ENCODE measurements around the gene THSD7A.

The THSD7A gene

DNA sequence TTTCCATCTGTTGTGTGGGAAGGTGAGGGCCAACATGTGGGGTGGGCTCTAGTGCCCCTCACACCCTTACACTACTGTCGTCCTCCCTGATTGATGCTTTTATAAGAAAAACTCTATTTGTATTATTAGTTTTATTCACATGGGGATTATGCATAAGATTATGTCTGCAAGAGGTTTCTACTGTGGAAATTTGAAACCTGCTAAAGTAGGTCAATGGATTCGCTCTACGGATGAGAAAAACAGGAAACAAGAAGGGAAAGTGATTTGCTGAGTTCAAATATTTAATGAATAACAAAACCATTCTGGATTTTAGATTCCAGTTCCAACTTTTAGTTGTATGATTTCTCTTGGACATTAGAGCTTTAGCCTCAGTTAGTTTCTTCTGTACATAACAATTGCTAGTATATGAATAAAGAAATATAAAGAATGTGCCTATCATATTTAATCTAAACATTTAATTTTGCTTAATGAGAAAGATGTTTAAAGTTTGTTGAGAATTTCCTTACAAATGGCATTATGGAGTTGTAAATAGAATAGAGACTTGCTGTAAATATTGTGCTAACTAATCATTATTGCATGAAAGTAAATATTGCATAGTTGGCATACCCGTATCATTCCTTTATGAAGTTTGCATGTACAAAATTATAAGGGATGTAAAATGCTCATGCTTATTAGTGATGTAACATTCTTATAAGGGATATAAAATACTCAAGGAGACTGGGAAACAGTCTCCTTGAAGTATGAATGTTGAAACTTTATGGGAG, 193.8 kb downstream of the THSD7A start:
- DNase-seq, result no peak

DNA sequence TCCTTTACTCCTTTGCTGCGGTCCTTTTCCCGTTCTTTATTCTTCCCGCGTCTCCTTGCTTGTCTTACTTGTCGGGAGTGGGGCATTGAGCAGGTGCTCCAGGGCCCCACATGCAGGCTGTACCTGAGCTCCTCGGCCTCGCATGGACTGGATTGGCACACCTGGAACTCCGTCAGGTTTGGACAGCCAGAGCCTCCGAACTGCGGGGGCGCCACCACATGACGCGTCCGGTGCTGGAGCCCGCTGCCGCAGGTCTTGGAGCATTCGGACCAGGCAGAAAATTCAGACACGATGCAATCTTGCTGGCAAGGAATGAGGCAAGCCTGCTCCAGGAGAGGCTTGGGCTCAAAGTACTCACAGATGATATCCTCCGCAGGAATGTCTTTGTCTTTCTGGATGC, 195.7 kb downstream of the THSD7A start:
- DNase-seq, result no peak

DNA sequence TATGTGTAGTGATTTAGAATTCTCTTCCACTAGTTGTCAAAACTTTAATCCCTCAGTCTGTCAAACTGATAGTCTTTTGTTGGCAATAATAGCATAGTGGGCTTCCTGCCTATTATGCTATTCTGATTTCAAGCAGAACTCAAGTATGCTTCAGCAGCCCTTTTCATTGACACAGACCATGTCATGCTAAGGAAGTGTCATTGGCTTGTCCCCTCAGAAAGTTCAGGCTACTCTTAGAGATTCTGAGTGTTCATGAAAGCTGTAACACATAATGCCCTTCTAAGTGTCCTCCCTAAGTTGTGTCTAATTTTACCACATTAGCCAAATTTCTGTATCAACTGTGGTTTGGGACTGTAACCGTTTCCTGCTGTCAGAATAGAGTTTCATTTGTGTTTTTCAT, 198.7 kb downstream of the THSD7A start:
- no peak for DNase-seq

DNA sequence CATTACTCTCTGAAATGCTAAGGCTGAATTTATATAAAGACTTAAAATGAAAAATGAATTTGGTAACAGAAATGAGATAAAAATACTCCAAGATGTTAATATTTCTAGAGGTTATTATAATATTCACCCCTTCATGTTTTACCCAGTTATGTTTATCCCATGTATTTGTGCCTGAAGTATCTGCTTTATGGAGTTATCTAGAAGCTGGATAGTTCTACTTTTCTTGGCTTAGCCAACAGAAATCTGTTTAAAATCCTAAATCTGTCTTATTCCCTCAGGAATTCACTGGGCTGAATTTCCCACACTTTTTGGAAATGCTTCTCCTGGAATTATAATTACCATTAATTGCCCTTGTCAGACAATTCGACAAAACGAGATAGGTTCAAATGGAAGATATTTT, 201.6 kb downstream of the THSD7A start:
- DNase-seq, result no peak

DNA sequence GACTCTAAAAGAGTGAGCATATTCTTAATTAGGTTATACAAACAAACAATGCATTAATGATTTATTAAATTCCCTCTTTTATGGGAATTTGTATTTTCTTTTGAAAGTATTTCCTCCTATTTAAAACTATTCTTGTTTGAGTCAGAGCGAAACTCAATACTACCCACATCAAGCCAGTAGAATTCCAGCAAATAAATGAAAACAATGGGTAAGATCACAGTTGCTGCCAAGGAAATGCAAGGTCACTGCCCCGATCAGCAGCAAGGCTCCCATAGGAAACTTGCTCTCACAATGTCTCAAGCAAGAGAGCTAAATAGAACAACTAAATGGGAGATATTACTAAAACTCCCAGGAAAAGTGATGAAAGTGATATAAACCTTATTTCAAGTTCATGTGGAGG, 206.3 kb downstream of the THSD7A start:
- no peak for DNase-seq

DNA sequence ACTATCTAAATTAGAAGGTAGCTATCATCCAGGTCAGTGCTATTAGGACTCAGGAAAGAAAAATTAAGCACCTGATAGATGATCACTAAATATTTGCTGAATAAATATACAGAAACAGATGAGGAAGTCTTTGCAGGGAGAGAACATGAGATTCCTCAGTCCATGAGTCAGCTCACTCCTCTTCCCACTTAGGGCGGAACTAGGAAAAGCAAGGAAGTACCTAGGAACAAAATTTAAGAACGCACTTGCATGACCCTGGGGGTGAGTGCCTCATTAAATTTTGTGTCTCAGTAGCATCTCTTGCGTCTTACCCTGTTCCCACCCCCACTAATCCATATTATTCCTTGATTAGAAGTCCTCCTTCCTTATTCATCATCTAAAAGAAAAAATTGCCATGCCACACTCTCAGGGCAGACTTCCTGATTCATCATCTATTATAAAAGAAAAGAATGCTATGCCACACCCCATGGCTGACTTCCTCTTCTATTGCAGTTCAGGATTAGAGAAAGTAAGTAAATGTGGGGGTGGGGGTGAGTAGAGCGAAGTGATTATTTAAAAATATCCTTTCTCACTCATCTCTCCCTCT, 208.8 kb downstream of the THSD7A start:
- DNase-seq, result no peak

DNA sequence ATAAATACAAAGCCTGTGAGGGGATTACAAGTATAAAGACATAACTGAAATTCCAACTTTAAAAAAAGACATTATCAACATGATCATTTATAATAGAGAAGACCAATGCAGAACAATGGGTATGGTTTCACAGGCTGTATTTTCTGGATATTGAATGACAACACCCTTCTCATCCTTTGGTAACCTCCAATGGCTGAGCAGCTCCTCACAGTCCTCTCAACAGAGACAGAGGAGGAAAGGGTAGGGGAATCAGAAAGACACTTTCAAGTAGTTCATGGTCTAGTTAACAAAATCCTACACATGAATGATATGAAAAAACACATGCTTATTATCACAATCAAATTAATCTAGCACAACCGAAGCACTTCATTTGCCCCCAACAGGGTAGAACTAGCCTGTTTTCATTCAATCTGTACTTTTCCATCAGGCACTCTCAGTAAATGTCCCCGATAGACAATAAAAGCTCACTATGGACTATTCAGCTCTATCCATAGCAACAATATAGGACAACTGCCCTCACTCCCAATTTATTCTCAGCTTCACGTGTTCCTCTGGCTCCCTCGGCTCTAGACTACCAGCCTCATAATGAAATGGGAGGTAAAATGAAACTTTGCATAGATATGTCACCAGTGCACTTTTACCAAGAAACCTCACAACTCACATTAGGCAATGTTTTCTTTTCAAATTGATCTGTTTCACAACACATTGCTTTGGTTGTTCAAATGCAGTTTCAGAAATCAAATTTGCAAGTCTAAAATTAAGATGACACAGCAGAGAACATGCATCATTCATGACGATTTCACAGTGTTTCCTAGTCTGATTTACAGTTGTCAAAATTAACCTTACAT, 211.4 kb downstream of the THSD7A start:
- no peak for DNase-seq

DNA sequence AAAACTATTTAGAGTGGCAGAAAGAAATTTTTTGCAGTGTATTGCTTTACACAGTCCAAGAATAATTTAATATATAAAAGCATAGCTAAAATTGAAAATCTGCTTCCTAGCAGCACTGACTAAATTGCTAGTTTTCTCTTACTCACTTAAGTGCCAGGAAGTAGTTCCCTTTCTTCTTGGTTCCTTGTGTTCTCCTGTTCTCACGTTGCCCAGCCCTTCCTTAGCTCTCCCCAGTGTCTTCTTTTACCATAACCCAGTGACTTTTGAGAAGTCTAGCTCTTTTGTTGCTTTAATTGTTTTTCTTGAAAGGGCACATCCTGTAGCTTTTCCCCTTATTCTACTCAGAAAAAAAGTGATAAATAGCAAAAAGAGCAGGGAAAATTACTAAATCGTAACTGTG, 215.5 kb downstream of the THSD7A start:
- no peak for DNase-seq

DNA sequence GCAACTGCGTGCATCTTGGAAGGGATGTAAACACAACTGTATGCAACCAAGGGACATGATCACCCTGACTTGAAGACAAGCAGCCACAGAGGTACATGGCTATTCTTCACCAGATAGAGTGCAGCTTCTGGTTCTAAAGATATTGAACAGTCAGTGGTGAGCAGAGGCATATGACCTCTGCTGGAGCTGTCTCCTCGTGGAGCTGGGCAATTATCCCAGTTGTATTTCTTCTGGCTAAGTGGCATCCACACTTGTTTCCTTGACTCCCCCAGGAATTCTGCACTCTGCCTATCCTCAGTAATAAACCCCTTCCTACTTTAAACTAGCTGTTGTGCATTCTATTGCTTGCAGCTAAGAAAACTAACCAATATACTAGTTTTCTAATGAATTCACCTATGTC, 216.8 kb downstream of the THSD7A start:
- DNase-seq, result peak in 1 of 14 donors; percentile 5

DNA sequence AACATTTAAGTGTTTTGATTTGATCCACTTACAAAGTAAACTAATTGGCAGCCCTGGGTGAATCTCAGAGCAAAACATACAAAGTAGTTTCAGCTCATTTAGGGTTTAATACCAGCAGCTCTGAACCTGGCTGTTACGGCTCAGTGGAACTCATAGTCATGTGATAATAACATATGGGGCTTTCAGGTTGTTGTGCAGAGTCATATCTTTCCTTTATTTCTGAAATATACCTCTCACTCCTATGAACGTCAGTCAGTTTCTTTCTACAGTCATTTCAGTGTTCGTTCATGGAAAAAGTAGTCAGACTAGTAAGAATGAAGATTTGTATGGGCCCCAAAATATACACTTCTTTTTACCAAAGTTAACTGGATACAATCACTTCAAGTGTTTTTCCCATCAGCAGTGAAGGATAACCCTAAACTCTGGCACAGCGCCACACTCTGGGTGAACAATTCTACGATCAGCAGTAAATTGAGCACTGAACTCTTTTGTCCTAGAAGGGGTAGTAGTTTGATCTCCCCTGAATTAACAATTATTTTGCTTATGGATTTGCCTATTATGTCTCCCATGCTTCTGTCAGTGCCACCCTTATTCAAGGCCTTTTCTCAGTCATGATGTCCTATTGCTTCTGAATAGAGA, 218.6 kb downstream of the THSD7A start:
- DNase-seq, result peak in 1 of 14 donors; percentile 1

DNA sequence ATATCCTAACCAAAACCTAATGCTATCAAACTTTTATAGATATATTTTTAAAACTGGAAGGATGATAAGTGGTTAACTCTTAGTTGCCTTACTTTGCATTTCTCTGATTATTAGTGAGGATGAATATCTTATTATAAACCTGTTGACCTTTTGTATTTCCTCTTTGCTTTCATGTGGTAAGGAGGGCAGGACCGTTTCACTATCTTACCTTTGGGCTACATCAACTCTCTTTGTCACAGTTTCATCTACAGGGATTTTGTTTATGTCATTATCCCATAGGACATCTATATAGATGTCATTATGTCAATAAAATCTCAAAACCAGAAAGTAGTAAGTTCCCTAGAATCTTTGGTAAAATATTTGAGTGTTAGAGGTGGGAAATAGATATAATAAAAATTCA, 219.3 kb downstream of the THSD7A start:
- no peak for DNase-seq

DNA sequence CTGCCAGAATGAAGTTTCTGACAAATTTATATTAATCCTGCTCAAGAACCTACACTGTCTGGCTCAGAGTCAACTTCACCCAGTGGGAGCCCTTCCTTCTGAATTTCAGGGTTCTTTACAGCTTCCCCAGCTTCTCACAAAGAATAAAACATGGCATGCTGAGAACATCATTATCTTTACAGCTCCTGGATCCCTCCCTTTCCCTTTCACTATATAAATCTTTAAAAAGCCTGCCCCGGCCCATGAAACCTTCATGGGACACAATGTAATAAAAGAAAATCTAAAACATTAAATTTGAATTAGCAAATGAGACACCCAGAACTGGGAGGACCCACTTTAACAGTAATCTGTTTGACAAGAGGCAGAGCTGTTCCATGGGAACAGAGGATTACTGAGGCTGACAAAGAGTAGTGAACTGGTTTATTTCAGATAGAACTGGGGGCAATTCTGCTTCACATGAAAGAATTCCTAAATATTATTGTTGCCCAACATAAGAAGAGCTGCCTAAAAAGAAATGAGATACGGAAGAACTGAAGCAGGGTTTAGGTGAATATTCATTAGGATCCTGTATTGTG, 222.8 kb downstream of the THSD7A start:
- no peak for DNase-seq

DNA sequence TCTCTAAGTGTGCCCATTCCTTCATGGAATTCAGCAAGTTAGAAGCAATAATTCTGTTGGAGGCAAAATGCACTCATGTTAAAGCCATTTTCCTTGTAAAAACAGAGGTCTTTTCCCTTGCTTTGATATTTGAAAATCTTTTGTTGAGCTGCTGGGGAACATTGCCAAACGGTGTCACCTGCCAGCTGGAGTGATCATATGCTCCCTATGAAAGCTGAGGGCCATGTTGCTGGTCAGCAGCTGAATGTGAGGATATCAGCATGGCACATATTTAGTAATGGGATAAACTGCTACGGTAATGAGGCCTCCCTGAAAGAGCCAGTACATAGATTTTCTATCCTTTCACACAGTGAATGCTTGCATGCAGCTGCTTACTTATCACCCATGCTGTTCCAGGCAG, 224.3 kb downstream of the THSD7A start:
- no peak for DNase-seq

DNA sequence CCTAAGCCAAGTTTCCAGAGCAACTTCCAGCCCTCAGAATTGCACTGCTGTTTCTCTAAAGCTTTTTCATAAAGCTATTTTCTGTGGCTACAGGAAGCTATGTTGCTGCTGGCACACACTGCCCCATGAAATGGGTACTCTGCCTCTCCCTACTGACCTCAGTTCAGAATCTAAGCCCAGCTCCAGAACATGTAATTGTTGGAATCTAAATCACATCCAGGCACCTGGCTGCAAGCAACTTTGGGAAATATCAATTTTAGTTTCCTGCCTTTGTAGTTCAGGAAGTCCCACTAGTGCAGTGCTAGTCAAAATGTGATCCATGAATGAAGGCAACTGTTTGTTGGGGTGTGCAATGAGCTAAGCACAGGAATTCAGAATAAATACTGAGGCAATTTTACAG, 226.2 kb downstream of the THSD7A start:
- no peak for DNase-seq

DNA sequence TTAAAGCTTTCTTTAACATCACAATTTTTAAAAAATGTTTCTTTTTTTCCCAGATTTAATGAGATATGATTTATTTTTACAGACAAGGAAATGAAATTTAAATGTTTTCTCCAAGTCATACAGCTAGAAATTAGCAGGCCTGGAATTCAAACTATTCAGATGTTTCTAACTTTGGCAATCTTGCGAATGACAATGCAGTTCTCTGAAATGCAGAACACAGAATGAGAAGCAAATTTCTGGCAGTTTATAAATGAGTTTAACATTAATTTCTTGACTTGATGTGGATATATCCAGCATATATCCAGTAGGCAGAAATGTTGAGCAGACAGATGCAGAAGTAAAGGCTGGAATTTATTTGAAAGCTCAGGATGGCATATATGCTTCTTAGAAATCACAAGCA, 227.5 kb downstream of the THSD7A start:
- DNase-seq, result no peak

DNA sequence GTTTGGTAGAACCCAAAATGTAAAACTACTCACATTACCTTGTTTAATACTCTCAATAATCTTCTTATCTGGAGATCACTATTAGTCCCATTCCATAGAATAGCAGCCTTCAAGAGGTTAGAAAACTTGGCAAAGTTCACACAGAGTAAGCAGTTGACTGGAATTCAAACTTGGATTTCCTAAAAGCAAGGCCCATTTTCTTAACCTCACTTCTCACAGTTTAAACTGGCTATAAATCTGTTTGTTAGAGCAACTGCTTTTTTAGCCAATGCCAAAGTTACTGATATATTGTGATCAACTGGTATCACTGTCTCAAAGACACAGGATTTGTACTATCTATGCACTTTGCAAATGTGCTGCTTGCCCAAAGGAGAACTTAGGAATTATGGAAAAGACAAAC, 230.2 kb downstream of the THSD7A start:
- no peak for DNase-seq

DNA sequence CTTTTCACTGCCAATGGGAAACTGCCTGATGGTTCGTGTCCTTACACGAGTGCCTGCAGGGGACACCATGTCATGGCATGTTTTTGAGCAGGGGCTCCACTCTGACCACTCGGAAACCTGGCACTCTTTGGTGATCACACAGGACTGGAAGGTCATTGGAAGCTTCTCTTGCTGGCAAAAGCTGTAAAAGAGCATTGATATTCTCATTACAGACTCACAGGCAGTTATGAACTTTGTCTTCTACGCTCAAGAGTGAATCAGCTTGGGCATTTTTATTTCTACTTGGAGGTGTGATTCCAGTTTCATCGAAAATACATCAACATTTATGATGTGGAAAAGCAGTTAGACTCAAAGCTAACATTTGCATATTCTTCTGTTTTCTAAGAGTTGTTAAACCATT, 238.7 kb downstream of the THSD7A start:
- DNase-seq, result no peak

DNA sequence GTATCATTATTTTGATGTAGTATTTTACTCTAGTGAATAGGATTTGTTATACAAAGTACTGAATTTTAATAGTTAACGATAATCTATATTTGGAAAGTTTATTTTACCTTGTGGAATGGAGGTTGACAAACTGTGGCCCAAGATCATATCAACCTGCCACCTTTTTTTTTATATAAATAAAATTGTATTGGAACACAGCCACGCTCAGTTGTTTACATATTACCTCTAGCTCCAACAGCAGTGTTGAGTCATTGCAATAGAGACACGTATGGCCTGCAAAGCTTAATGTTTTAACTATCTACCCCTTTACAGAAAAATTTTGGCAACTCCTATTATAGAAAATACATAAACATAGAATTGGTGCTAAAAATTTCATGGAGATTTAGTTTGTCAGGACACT, 239.3 kb downstream of the THSD7A start:
- no peak for DNase-seq

DNA sequence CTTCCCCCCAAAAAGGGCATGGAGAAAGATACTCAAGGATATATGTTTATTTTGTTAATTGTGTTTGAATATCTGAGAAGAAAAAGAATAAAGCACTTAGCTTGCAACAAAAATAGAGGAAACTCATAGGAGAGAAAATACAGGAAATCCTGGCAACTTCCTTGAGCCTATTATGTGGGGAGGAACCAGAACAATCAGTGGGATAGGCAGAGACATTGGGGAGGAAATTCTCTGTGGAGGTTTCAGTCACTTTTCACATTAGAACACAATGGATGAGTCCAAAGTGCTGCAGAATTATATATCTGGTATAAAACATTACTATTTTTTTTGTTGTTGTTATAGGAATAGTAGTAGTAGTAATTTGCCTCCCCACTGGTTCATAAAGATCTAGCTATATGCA, 240.1 kb downstream of the THSD7A start:
- DNase-seq, result no peak

DNA sequence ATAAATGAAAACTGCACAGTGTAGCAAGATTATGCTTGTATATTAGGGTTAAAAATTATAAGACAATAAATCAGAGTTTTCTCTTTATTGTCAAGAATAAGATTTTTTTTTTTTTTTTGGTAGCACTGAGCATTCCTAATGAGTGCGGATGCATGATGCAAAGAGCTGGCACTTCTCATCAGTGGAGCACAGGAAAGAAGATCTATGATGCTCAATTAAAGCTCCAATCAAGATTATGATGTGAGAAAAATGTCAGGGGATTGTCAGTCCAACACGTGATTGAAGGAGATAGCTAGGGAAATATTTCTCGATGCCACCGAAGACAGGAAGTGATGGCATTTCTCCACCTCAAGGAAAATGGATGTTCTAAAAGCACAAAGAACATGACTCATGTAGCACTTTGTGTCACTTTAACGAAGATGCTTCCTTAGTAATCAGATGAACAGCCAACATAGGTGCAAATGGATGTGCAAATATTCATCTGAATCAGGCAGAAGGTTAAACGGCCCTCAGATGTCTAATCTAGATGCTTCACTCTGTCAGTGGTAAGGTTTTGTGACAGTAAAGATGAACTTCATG, 240.9 kb downstream of the THSD7A start:
- no peak for DNase-seq

DNA sequence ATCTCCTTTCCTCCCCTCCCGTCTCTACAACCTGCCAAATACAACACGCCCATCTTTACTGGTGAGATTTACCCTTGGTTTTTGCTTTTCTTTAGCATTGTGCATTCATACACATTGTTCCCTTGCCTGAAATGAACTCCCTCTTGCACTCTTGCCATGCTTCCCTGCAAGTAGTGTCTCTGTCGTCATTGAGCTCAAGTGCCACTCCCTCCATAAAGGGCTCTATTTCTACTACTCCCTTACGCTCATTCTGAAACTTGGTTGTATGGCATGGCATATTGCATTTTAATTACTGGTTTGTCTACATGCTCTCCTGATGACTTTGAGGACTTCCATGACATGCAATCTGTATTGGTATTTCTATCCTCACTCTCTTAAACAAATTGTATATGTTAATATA, 242.7 kb downstream of the THSD7A start:
- DNase-seq, result no peak

DNA sequence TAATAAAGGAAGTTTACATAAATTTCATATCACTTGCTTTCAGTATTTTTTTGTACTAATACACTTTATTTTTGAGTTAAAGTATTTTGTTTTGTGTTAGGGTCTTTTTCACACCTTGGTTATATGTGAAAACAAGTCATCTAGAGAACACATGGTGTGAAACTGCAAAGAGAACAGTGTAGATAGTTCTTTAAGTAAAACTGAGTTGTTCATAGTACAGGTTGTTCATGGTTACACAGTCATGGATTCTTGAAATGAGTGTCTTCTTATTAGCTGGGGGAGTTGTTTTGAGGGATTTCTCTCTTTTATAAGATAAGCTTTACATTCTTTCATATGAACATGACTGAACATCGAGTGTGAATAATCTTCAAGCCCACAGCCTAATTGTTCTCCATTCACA, 244.2 kb downstream of the THSD7A start:
- DNase-seq, result no peak
